HG02798 (cell line): ENCODE data around the gene TTC3.

Experiments used
- ATAC-seq: cut with Tn5 transposase; IDR thresholded peaks from one replicate; pipeline ENCODE4 v1.9.1; 2021; ENCODE audit warnings: mild to moderate bottlenecking; ENCODE audit not compliant: unreplicated experiment, poor library complexity

TTC3 gene

DNA sequence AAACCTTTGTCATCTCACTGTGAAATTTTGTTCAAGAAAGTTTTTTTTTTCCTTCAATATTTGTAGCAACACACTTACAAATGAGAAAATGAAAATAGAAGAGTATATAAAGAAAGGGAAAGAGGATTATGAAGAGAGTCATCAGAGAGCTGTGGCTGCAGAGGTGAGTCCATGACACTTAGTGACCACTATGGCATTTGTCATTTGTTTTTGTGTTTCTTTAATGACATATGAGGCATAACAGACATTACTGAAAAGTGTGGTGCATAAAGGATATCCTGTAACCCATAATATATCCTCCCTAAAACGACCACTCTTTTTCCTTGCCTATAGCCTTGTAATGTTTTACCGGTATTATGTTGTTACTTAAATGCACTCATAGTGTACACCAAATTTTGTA, 113.9 kb downstream of the TTC3 start:
- ATAC-seq, result no peak

DNA sequence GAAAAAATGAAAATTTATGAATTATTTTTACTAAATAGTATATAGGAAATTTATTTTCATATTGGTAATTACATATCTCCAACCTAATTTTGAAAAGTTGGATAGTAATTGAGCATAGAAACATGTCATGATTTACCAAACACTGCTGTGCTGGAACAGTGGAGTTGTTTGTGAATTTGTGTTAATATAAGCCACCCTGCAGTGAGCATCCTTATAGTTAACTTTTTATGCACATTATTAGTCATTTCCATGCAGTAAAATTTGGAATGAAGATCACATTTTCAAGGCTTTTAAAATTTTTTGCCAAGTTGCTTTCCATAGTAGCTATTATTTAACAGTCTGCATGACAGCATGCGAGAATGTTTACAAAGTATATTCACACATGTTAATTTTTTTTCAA, 115.8 kb downstream of the TTC3 start:
- ATAC-seq, result no peak

DNA sequence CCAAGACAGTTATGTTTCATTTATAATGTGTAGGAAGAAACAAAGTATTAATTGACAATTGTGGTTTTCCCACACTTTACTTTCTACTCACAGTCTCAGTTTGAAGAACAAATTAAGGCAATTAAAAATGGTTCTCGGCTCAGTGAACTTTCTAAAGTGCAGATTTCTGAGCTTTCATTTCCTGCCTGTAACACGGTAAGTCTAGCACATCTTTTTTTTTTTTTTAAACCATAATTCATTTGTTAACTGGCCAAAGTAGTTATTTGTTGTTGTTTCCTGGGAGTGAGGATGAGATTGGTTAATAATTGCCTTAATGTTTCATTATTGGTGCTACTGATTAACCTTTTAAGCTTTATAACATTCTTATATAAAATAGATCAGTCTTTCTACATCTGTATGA, 119.0 kb downstream of the TTC3 start:
- no peak for ATAC-seq

DNA sequence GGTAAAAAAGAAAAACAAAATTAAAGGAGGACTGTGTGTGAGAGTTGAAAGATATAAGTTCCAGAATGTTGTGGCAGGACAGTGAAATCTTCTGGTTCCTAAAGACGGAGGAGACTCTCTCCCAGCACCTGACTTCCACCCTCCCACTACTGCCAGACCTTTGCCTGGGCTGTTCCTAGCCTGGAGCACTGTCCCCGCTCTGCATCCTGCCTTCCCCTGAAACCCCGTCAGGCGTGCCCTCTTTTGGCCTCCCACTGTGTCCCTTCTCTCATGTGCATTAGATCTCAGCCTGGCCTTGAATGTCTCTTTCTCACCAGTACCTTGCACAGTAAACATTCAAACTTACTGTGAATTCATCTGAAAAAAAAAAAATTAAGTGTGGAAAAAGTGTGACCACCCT, 120.0 kb downstream of the TTC3 start:
- no peak for ATAC-seq

DNA sequence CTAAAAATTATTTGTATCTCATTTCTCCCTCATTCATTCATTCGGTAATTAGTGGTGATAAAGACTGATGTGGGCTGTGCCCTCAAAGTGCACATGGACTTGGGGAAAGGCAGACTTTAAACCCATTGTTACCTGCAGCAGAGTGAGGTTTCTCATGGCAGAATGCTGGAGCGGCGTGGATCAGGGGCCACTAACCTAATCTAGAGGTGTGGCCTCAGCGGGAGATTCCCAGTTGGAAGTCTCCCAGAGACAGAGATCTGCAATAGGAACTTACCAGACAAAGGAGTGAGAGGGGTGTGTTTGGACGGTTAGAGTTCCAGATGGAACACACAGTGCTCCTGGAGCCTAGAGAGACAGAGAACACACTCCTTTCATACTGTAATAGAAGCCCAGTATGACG, 120.6 kb downstream of the TTC3 start:
- no peak for ATAC-seq

DNA sequence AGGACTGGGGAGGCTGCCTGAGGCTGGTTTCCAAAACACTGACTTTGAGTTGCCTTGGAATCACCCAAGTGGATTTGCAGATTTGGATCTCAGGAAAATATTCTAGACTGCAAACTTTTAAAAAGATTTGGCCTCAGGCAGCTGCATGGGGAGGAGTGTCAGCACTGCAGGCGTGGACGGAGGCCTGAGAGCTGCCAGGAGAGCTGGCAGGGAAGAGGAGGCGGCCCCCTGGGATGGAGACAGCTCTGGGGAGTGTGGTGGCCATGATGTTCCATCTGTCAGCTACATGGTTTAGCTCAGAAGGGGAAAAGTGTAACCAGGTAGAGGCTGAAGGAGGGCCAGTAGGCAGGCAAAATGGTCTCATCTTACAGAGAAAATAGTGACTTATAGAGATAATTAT, 122.0 kb downstream of the TTC3 start:
- no peak for ATAC-seq

DNA sequence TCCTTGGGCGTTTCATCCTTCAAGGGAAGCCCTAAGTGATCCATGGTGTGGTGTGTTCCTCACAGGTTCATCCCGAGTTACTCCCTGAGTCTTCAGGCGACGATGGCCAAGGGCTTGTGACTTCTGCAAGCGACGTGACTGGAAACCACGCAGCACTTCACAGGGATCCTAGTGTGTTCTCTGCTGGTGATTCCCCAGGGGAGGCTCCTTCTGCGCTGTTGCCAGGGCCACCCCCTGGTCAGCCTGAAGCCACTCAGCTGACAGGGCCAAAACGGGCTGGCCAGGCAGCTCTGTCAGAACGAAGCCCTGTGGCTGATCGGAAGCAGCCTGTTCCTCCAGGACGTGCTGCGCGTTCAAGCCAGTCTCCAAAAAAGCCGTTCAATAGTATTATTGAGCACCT, 122.6 kb downstream of the TTC3 start:
- ATAC-seq, result no peak

DNA sequence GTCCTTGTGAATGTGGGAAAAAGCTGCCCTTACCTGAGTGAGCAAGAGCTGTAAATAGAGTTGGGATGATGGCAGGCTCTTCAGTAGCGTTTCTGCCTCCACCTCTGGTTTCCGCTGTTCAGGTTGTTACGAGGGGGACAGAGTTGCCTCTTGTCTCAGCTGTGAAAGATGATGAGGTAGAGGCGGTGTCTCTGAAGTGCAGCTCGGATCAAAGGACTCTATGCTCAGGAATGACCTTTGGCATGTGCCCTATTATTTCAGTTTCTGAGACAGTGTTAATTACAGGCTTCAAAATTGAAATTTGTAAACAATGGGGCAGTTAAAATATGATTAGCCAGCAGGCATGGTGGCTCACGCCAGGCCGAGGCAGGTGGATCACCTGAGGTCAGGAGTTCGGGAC, 123.8 kb downstream of the TTC3 start:
- ATAC-seq, result no peak

DNA sequence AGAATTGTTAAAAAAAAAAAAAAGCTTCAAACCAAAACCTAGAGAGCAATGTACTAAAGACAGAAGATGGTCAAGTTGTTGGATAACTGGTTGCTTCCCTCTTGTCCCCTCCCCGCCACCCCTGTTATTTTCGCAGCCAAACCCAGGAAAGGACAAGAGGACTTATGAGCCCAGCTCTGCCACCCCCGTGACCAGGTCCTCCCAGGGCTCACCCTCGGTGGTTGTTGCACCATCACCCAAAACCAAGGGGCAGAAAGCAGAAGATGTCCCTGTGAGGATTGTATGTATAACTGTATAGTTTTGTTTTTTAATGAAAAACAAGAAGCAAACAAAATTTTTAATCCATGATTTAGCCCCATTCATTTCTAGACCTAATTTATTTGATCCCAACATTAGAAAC, 124.7 kb downstream of the TTC3 start:
- ATAC-seq, result no peak

DNA sequence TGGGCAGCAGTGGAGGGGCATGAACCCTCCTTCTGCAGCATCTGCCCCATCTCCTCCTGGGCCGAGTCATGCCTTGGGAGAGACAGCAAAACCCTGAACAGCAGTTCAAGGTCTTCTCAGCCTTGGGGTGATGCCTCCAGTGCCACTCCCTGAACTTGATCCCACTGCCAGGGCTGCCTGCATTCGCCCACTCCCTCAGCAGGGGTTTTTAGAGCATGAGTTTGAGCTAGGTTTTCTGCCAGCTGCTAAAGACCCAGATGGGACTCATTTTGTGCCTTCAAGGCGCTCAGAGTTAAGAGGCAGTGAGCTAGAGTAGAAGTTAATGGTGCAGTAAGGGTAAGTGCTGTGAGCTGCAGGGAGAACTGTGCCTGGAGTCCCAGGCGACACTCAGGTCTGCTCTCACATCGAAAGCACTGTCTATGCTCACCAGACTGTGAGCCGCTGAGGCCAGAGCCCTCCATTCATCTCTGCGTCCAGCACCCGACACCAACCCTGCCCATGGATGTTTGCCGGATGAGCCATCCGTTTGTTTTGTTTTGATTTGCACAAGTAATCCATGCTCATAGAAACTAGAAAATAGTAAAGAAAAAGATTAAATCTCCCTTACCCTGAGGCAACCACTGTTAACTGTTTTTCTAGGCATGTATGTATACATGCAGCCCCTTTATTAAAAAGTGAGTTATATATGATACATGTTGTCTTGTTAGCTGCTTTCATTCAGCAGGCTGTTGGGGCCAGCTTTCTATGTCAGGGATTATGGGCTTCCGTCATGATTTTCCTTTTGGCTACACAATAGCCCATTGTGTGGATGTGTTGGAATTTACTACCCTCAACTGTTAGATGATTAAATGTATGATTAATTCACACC, 126.2 kb downstream of the TTC3 start:
- no peak for ATAC-seq

DNA sequence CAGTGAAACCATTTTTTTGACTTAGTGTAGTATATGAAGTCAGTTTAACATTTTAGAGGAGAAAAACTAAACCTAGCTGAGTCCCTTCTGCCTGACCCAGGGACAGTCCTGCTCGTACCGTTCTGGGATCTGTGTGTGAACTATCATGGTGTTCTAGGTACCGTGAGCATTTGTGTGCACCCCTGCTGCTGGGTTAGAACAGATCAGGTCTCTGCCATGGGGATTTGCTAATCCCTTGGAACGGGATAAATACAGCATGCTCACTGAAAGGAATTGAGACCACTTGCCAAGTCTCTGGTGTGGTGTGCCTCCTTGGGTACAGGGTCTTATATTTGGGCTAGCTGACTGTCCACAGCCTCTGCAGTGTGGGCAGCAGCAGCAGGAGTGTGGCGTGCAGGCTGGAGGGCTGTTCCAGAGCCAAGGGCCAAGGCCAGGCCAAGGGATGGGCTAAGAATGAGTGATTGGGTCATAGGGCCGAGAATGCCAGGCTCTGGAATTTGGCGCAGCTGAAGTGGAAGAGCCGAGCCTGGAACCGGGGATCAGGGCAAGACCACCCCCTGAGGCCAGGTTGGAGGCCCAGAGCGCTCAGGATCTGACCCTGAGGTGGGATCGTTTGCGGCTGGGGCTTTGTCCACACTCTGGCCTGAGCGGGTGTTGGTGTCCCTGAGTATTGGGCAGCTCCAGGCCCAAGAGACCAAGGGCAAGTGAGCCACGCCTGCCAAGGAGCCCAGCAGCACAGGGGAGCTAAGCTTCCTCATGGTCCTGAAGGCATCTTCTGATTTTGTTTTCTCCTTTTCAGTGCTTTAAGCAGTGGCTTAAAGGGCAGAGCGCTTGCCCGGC, 127.8 kb downstream of the TTC3 start:
- no peak for ATAC-seq

DNA sequence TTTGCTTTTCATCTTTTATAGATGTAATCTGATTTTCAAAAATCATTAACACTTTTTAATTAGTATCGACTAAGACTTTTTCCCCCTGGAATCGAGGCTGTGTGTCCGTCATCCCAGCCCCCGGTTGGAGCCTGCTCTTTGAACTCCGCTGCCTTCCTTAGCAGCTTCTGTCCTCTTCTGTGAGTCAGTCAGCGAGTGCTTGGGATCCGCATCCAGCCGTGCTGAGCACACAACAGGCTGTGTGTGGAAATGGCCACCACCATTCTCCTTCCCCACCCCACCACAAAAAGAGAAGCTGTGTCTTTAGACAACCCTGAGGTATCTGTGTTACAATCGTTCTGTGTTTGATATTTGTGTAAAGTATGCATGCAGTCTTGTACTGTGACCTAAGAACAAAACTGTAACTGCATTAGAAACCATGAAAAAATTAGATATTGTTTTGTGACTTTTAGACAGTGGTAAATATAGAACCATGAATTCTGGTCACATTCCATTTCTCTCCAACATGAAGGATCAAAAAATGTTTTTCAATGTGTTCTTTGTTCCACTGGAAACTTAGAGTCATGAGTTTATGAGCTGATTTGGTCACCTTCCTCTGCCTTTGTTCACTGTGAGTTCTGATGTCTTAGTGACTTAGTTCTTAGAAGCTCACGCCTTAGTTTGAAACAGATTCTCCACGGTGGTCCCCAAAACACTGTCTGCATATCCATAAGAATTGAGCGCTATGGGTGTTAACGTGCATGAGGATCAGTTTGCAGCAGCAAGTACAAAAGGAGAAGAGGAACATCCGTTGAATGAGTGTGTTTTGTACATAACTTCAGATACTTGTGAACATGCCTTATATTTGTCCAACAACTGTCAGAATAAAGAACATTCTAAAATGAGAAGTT, 129.4 kb downstream of the TTC3 start:
- no peak for ATAC-seq

DNA sequence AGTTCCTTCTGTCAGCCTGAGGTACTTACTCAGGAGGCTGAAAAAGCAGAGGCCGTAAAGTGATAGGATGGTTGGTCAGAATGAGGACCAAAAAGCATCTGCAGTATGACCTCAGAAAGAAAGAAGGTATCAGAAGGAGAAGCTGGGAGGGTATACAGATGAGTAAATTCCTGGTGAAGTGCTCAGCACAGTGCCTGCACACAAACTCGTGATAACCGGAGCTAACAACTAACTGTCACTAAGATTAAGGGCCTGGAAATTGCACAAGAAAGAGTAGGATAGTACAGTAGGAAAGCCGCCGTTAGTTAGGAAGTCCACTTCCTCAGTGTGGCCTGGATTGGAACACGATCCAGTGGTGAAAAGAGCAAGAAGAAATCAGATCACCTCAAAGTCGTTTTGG, 131.5 kb downstream of the TTC3 start:
- no peak for ATAC-seq

DNA sequence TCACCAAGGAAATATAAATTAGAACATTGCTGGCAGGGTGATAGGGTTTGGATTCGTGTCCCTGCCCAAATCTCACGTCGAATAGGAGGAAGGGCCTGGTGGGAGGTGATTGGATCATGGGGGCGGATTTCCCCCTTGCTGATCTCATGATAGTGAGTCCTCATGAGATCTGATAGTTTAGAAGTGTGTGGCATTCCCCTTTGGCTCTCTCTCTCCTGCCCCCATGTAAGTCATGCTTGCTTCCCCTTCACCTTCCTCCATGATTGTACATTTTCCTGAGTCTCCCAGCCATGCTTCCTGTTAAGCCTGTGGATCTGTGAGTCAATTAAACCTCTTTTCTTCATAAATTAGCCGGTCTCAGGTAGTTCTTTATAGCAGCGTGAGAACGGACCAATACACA, 133.4 kb downstream of the TTC3 start:
- no peak for ATAC-seq

DNA sequence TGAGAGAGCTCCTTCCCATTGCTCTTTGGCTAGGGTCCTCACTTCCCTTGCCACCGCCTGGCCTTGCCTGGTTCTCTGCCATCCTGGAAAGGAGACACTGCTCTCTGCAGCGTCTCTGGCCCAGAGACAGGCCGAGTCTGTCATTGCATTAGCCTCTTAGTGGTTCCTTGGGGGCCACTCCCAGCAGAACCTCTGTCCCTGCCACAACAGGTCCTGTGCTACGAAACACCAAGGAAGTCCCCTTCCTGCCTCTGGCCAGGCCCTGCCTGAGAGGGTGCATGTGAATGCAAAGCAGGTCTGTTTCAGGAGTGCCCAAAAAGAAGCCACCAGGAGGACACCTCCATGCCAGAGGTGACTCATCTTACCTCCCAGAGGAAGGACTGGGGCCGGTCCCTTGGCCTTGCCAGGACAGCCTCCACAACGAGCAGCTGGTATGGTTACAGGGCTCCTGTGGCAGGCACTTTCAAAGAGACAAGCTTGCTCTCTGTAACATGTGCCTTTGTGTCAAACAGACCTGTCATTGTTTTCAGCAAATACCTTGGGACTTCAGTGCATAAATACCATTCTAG, 134.5 kb downstream of the TTC3 start:
- ATAC-seq, result peak; percentile 67

DNA sequence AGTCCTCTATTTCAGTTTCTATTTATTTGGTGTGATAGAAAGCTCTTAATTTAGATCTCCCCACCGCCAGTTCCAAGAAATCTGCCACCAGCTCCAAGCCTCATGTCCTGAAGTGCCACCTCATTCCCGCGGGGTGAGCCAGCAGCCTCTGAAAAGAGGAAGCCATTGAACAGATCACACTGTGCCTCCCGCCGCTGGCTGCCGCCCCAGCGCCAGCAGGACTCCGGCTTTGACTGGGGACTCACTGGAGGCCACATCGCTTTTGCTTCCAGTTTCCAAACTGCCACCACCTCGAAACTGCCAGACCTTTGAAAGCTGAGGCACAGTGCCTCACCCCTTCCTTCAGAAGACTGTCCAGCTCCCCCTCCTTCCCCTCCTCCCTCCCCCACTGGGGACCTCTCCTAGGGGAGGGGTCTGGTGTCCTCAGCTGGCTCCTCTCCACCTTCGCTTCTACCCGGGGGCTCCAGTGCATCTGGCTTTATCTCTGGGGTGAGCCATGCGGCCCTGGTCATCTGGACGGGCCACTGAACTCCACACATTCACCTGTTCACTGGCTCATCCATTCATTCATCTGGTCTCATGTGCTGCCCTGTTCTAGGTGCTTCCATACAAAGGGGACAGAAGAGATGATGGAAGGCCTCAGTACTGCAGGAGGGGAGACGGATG, 135.1 kb downstream of the TTC3 start:
- peak; percentile 67 for ATAC-seq

DNA sequence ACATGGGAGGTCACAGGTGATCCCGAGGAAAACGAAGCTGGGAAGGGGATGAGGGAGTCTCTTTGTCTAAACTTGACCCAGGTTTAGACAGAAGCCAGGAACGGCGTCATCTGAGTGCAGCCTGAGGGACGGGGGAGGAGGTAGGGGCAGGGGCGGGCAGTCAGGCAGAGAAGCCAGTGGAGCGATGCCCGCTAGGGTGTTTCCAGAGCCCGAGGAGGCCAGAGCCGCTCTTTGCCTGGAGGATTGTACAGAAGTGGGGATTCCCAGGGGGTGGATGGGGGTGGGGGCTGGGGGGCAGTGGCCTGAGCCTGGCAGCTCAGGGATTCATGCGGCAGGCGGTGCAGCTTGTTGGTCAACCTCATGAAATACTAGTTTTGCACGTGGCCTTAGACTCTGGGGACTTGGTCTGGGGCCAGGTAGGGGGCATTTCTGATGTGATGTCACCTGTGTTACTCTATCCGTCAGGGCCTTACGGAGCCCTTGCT, 135.7 kb downstream of the TTC3 start:
- ATAC-seq, result peak; percentile 33

DNA sequence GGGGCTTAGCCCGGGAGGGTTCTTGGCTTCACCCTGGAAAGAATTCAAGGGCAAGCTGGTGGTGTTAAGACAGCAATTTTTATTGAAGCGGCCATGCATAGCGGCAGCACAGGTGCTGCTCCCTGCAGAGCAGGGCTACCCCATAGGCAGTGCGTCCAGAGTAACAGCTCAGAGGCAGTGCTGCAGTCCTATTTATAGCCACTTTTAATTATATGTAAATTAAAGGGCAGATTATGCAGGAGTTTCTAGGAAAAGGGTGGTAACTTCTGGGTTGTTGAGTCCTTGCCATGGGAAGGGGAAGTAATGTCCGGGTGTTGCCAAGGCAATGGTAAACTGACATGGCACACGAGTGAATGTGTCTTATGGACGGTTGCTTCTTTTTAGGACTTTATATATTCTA, 137.1 kb downstream of the TTC3 start:
- no peak for ATAC-seq

DNA sequence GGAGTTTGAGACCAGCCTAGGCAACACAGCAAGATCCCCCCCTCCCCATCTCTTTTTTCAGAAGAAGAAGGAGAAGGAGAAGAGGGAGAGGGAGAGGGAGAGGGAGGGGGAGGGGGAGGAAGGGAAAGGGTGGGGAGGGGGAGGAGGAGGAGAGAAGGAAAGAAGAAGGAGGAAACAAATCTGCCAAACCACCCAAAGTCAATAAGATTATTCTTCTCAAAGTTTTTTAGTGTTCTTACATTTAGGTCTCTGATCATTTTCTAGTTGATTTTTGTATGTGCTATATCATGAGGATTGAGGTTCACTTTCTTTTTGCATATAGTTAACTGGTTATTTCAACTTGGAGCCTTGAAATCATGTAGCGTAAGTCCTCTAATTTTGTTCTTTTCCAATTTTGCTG, 137.7 kb downstream of the TTC3 start:
- ATAC-seq, result no peak

DNA sequence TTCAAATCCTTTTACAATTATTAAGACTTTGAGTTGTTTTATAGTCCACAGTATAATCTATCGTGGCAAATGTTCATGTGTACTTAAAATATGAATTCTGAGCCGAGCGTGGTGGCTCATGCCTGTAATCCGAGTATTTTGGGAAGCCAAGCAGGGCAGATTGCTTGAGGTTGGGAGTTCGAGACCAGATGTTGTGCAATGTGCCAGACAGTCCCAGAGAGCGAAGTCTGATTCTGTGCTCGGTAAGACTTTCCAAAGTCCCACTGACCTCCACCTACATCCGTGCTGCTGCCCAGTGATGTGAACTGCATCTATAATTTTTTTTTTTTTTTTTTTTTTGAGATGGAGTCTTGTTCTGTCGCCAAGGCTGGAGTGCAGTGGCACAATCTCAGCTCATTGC, 141.9 kb downstream of the TTC3 start:
- no peak for ATAC-seq
